Endothelial cell of umbilical vein (primary cell): ENCODE results near the gene SDK2. TPM values are rescaled to one million over a fixed set of nuclear protein-coding genes. Genes with fewer than 3 reads are reported as not detected.

Source experiments
- BruUV-seq: library from RNA; stranded (reverse); fragments of 400-500 nt; replicated peaks from 2 replicates; lab custom pipeline; 2021; lab: Mats Ljungman, UMichigan
- CTCF ChIA-PET: fragments of 300-600, 350-600 bp; sonication (Branson Sonifier 250); formaldehyde crosslinking; loops from one replicate; lab custom pipeline; 2021; ENCODE audit warnings: antibody characterized with exemption, inconsistent platforms; lab: Charles Lee
- POLR2A ChIA-PET: fragments of 300-600, 350-600 bp; sonication (Branson Sonifier 250); formaldehyde crosslinking; loops from one replicate; lab custom pipeline; 2021; ENCODE audit warnings: antibody characterized with exemption, inconsistent platforms; lab: Charles Lee
- DNase-seq: peaks from one replicate; pipeline ENCODE4 v3.0.0-alpha.2; 2011; ENCODE audit warnings: low read depth, low spot score
- FAIRE-seq: peaks from 2 replicates; lab custom pipeline; 2011; peaks lifted over from hg19 to GRCh38; lab: Jason Lieb, UNC
- H2AFZ ChIP-seq: 2 replicates; pipeline ENCODE4 v1.6.0; 2012; ENCODE audit warnings: low read depth, low read length, control low read depth, inconsistent platforms
- H3K27ac ChIP-seq: 2 replicates; pipeline ENCODE4 v1.5.1; 2011; ENCODE audit warnings: low read depth, mild to moderate bottlenecking, control low read depth, low read length, moderate library complexity; ENCODE audit not compliant: insufficient read depth
- H3K27me3 ChIP-seq, 2 experiments: 2 replicates each; pipeline versions ENCODE4 v1.6.0 to v1.6.1; 2011; ENCODE audit warnings: low read length in 2 of 2, mixed read lengths in 1 of 2; ENCODE audit not compliant: control insufficient read depth in 2 of 2, insufficient read depth in 2 of 2
- H3K36me3 ChIP-seq, 2 experiments: 2 replicates in 1 of 2; 3 replicates in 1 of 2; pipeline ENCODE4 v1.5.1; 2011; ENCODE audit warnings: low read length in 2 of 2, mild to moderate bottlenecking in 1 of 2, moderate library complexity in 1 of 2; ENCODE audit not compliant: control insufficient read depth in 2 of 2, insufficient read depth in 2 of 2; ENCODE audit errors: extremely low read depth in 1 of 2
- H3K4me1 ChIP-seq: 3 replicates; pipeline ENCODE4 v1.5.1; 2011; ENCODE audit warnings: mild to moderate bottlenecking, low read length; ENCODE audit not compliant: control insufficient read depth, insufficient read depth; ENCODE audit errors: extremely low read depth
- H3K4me2 ChIP-seq: 2 replicates; pipeline ENCODE4 v1.6.1; 2011; ENCODE audit warnings: low read length, control low read depth, mixed read lengths; ENCODE audit not compliant: insufficient read depth
- H3K4me3 ChIP-seq, 3 experiments: fragments of 200-600 bp in 1 of 3; sonication (generic), shearing (Covaris generic) in 1 of 3; replicated peaks in 1 of 3; 2 replicates each; pipeline ENCODE4 v1.5.1; 2011 to 2016; ENCODE audit warnings: control low read depth in 3 of 3, low read length in 3 of 3, mild to moderate bottlenecking in 2 of 3, inconsistent platforms in 1 of 3, low read depth in 1 of 3, moderate library complexity in 1 of 3; ENCODE audit not compliant: insufficient read depth in 1 of 3
- H3K79me2 ChIP-seq: 2 replicates; pipeline ENCODE4 v1.6.0; 2012; ENCODE audit warnings: low read length, inconsistent platforms; ENCODE audit not compliant: control insufficient read depth, insufficient read depth
- H3K9ac ChIP-seq: replicated peaks from 2 replicates; pipeline ENCODE3; 2011; ENCODE audit warnings: low read length, control low read depth; ENCODE audit not compliant: insufficient read depth; ENCODE audit errors: extremely low read depth
- H3K9me1 ChIP-seq: replicated peaks from 3 replicates; pipeline ENCODE4 v1.6.0; 2011; ENCODE audit warnings: mild to moderate bottlenecking, low read length; ENCODE audit not compliant: control insufficient read depth, insufficient read depth; ENCODE audit errors: extremely low read depth
- H3K9me3 ChIP-seq: replicated peaks from 2 replicates; pipeline ENCODE4 v1.5.1; 2012; ENCODE audit warnings: low read length, inconsistent platforms; ENCODE audit not compliant: control insufficient read depth, insufficient read depth
- H4K20me1 ChIP-seq: replicated peaks from 2 replicates; pipeline ENCODE3; 2011; ENCODE audit warnings: mild to moderate bottlenecking, low read length; ENCODE audit not compliant: control insufficient read depth, insufficient read depth; ENCODE audit errors: extremely low read depth
- CTCF ChIP-seq, 2 donors: IDR thresholded peaks; 1 replicate in 1 of 2; 2 replicates in 1 of 2; pipeline ENCODE4 v1.5.1; 2011; ENCODE audit warnings: low read length in 2 of 2, mild to moderate bottlenecking in 2 of 2, moderate library complexity in 2 of 2, control low read depth in 1 of 2, inconsistent platforms in 1 of 2, low read depth in 1 of 2; ENCODE audit not compliant: insufficient read depth in 1 of 2; ENCODE audit errors: extremely low read depth in 1 of 2
- EZH2 ChIP-seq: IDR thresholded peaks from 2 replicates; pipeline ENCODE4 v1.6.1; 2012; ENCODE audit warnings: borderline replicate concordance, low read depth, mild to moderate bottlenecking, moderate library complexity, low read length, inconsistent platforms; ENCODE audit not compliant: severe bottlenecking
- FOS ChIP-seq: IDR thresholded peaks from 2 replicates; pipeline ENCODE4 v1.6.1; 2011; ENCODE audit warnings: mild to moderate bottlenecking, low read length, moderate library complexity, borderline replicate concordance; ENCODE audit not compliant: insufficient read depth
- GATA2 ChIP-seq: IDR thresholded peaks from 2 replicates; pipeline ENCODE4 v1.7.0; 2011; ENCODE audit warnings: low read depth, mild to moderate bottlenecking, moderate library complexity, mixed read lengths, low read length; ENCODE audit not compliant: insufficient read length, insufficient read depth
- JUN ChIP-seq: IDR thresholded peaks from 2 replicates; pipeline ENCODE4 v1.6.1; 2011; ENCODE audit warnings: borderline replicate concordance, low read depth; ENCODE audit not compliant: insufficient read length, insufficient read depth
- MAX ChIP-seq: IDR thresholded peaks from 2 replicates; pipeline ENCODE4 v1.6.1; 2011; ENCODE audit not compliant: insufficient read depth, insufficient read length
- MYC ChIP-seq: IDR thresholded peaks from one replicate; pipeline ENCODE4 v1.6.1; 2011; ENCODE audit warnings: mild to moderate bottlenecking, low read depth, low read length
- POLR2A ChIP-seq: IDR thresholded peaks from 2 replicates; pipeline ENCODE4 v1.6.1; 2012; ENCODE audit warnings: low read depth, mild to moderate bottlenecking, control low read depth, low read length
- POLR2AphosphoS5 ChIP-seq: IDR thresholded peaks from 2 replicates; pipeline ENCODE4 v1.6.1; 2012; ENCODE audit warnings: low read depth, mild to moderate bottlenecking, control low read depth, low read length, moderate library complexity; ENCODE audit not compliant: insufficient read depth
- dilution Hi-C: fragments of 300-500 bp; cut with MboI; formaldehyde crosslinking; loops from one replicate; pipeline ENCODE4 v1.15.0; 2019; ENCODE audit warnings: low sequenced_read_pairs; ENCODE audit not compliant: extremely low pct_ligation_motif_present
- intact Hi-C: fragments of 100-400 bp; cut with micrococcal nuclease; formaldehyde crosslinking; loops from one replicate; pipeline ENCODE4 v1.10.0; 2022
- polyA plus RNA-seq, 4 experiments: library from polyadenylated mRNA; depleted of rRNA in 3 of 4; stranded (reverse) in 3 of 4; unstranded in 1 of 4; fragments of >200 nt; gene quantifications; 2 replicates each; pipeline versions ENCODE4 v1.2.1 to v1.2.3, GENCODE V29; 2011 to 2012; ENCODE audit warnings: missing spikeins in 1 of 4
- total RNA-seq: library from RNA; stranded (reverse); gene quantifications from 2 replicates; pipeline ENCODE4 v1.2.3, GENCODE V29; 2021

SDK2 gene
- total and polyA plus RNA-seq, 2 donors (not counting 3 experiments of a cell fraction or from before 2014, with no cell fraction given): not detected

DNA sequence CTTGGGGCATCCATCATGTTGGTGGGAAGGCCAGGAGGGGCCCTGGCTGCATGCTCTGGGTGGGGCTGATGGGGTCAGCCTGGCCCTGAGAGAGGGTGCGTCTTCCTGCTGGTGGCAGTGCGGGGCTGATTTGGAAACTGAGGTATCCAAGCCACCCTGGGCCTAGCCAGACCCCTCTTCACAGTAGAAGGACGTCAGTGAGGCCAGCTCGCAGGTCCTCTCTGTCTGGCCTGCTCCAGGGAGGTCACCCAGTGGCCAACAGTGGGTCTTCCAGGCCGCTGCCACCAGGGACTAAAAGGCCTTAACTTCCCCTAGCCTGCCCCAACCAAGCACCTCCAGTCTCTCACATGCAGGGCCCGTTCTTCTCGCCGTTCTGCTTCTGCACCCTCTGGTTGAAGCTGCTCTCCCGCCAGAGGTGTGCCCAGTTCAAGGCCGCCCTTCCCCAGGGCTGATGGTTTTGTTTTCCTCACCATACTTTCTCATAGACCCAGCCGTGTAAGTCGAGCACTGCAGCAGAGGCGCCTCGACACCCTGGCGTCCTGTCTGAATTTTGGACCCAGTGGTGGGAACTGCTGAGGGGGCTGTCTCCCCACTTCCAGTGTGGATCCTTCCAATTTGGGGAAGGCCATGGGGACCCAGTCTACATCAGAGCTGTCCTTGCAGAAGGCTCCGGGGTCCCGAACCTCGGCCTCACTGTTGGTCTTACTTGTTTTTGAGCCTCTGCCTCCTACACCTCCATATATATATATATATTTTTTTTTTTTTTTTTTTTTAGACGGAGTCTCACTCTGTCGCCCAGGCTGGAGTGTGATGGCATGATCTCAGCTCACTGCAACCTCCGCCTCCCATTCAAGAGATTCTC lies 289.6 kb downstream of the SDK2 start:
- ChIA-PET POLR2A (no interaction called here), CTCF (interaction anchor here (0.9 kb wide), 1 partner anchor 15 kb away, joined by 4 read pairs; no protein-coding TSS in a partner anchor)
- Histone ChIP-seq H3K9me1 (no peaks in the 10 kb centered on the region), H3K9me3 (no peaks in the 10 kb centered on the region), H3K4me3 (no peak overlapping the region), H4K20me1 (no peaks in the 10 kb centered on the region), H3K27me3 (no peaks in the 10 kb centered on the region), H3K4me2 (no peak overlapping the region), H3K36me3 (no peaks in the 10 kb centered on the region), H3K79me2 (no peaks in the 10 kb centered on the region), H2AFZ (no peak overlapping the region), H3K4me1 (no peaks in the 10 kb centered on the region), H3K27ac (no peak overlapping the region), H3K9ac (no peak overlapping the region)
- intact Hi-C loops: no loop called here
- FAIRE-seq: no peak
- dilution Hi-C loops: no loop called here
- no peak for DNase-seq
- BruUV-seq: no TSS peak
- TF ChIP-seq GATA2 (no peak), POLR2AphosphoS5 (no peak), EZH2 (no peak), CTCF (IDR thresholded peaks at IDR 0.05; ENCODE audit: extremely low read depth in 1 of 2, insufficient read depth in 1 of 2, low read depth in 1 of 2, low read length in 2 of 2) (no peak), MYC (no peak), JUN (no peak), POLR2A (no peak), MAX (no peak), FOS (no peak)
